Pancreas (tissue), 10 donors: ENCODE data around the gene INTS2. TPM values are rescaled to one million over a fixed set of nuclear protein-coding genes. Genes with fewer than 3 reads are reported as not detected.
"Not testable (repeated sequence)": the region's sequence is repeated elsewhere in the genome, so short reads cannot be mapped to it uniquely, and the experiment has no call there.

ENCODE experiments used
- ATAC-seq, 4 donors: fragments of 200-7000 bp; cut with Tn5 transposase; one replicate each; pipeline versions ENCODE4 v1.8.0 to v1.9.1; 2020; ENCODE audit warnings: mild to moderate bottlenecking in 4 of 4, moderate library complexity in 4 of 4
- DNase-seq, 6 donors: peaks; one replicate each; pipeline ENCODE4 v3.0.0-alpha.2; 2020
- FAIRE-seq: peaks from 2 replicates; lab custom pipeline; 2012; peaks lifted over from hg19 to GRCh38; lab: Jason Lieb, UNC
- H3K27ac ChIP-seq, 4 donors: fragments of 200-600 bp; sonication (generic); 1 replicate in 3 of 4; 2 replicates in 1 of 4; pipeline versions ENCODE4 v1.5.0 to v1.8.0; 2020
- H3K27me3 ChIP-seq, 4 donors: fragments of 200-600 bp; one replicate each; pipeline ENCODE4 v1.8.0; 2021
- H3K36me3 ChIP-seq, 3 donors: fragments of 200-600 bp; sonication (generic) in 1 of 3; one replicate each; pipeline versions ENCODE4 v1.5.0 to v1.8.0; 2020 to 2021
- H3K4me1 ChIP-seq, 3 donors: fragments of 200-600 bp; one replicate each; pipeline ENCODE4 v1.8.0; 2021
- H3K4me3 ChIP-seq, 4 donors: fragments of 200-600 bp; sonication (generic) in 2 of 4; one replicate each; pipeline versions ENCODE4 v1.5.0 to v1.8.0; 2020 to 2021
- H3K9me3 ChIP-seq, 4 donors: fragments of 200-600 bp; one replicate each; pipeline ENCODE4 v1.8.0; 2021
- CTCF ChIP-seq, 4 donors: fragments of 200-600 bp; sonication (generic) in 3 of 4; IDR thresholded peaks; one replicate each; pipeline versions ENCODE4 v1.5.0 to v1.8.0; 2021; ENCODE audit warnings: antibody characterized with exemption in 4 of 4
- WGBS, 2 donors: extraction: QIAGEN DNeasy Blood & Tissue Kit; methylation state at CpG; one replicate each; pipeline ENCODE4 v1.1.7; 2013; 5-methylcytosine and 5-hydroxymethylcytosine counted together
- intact Hi-C, 3 donors: fragments of 100-400 bp; cut with DNase I; formaldehyde crosslinking; loops; one replicate each; pipeline versions ENCODE4 v1.11.1 to v1.14.2; 2022
- polyA plus RNA-seq, 2 donors: library from polyadenylated mRNA; stranded (reverse); fragments of 200-250 nt; gene quantifications; one replicate each; pipeline ENCODE4 v1.2.3, GENCODE V29; 2013
- total RNA-seq, 6 donors: library from RNA; stranded (reverse); fragmentation: NEBNext Ultra II Directional in 4 of 6; extraction: Animal tissue kit (Norgen Biotek cat#: 25700) in 4 of 6; gene quantifications; one replicate each; pipeline versions ENCODE4 v1.2.1 to v1.2.4, GENCODE V29; 2021 to 2023
- donor health status: healthy with polysubstance abuse.
- donor health status: DM: no; HTN: no; CAD: no; lungs with moderate emphysema.
- donor health status: DM: no; HTN: no; CAD: no.
- donor health status: control.
- donor health status: control.
- donor health status: Bipolar disorder and iron deficiency.
- donor health status: DM: yes; HTN: yes; CAD: no.
- donor health status: DM: no; HTN: no; CAD: no.
- donor health status: DM: no; HTN: no; CAD: no.
- donor health status: DM: yes; HTN: yes; CAD: no.

Gene INTS2
- total and polyA plus RNA-seq, 8 donors: 1.5 to 5.2 (median 2.2) TPM

- Histone ChIP-seq H3K4me3 (no peak overlapping the region), H3K9me3 (no peaks in the 10 kb centered on the region), H3K27ac (no peak overlapping the region), H3K36me3 (peaks cover 0 to 12% (median 0%) of the 10 kb centered on the region in 3 donors), H3K27me3 (no peaks in the 10 kb centered on the region), H3K4me1 (no peaks in the 10 kb centered on the region)
- TF ChIP-seq CTCF (IDR thresholded peaks at IDR 0.05): no peak
- ATAC-seq (no peak), FAIRE-seq (no peak), DNase-seq (no peak)
- intact Hi-C loops: no loop called here
- WGBS, 2 donors: 84 to 90% methylated on average over 2 of the region's 2 CpGs
These were observed 30.1 kb downstream of the INTS2 start for GRCh38 chr17:61897548-61898180.

- H3K4me1 ChIP-seq: no peaks in the 10 kb centered on the region
- intact Hi-C loops: no loop called here
- ATAC-seq (no peak), DNase-seq (no peak), FAIRE-seq (no peak)
- no peaks in the 10 kb centered on the region for H3K27me3 ChIP-seq
- 39 to 56% methylated on average over 2 of the region's 2 CpGs for WGBS, 2 donors
- H3K36me3 ChIP-seq: peaks cover 0 to 17% (median 0%) of the 10 kb centered on the region in 3 donors
- H3K27ac ChIP-seq: no peak overlapping the region
- no peaks in the 10 kb centered on the region for H3K9me3 ChIP-seq
- TF ChIP-seq CTCF (IDR thresholded peaks at IDR 0.05): no peak
- no peak overlapping the region for H3K4me3 ChIP-seq
These were observed 32.4 kb downstream of the INTS2 start for GRCh38 chr17:61895391-61895790.

- ATAC-seq: not testable (repeated sequence)
These were observed 33.5 kb downstream of the INTS2 start for GRCh38 chr17:61894310-61894709.

GRCh38 chr17:61887733-61888132 is 40.0 kb downstream of the INTS2 start:
- H3K9me3 ChIP-seq, H3K4me3 ChIP-seq, H3K27me3 ChIP-seq, FAIRE-seq, H3K27ac ChIP-seq, ATAC-seq, intact Hi-C loops, DNase-seq, H3K4me1 ChIP-seq: not testable (repeated sequence)
- H3K36me3 ChIP-seq: peaks cover 0 to 30% (median 0%) of the 10 kb centered on the region in 3 donors
- 92 to 95% methylated on average over 6 of the region's 6 CpGs for WGBS, 2 donors

More at GRCh38 chr17:61894310-61894709, 33.5 kb downstream of the INTS2 start:
- H3K4me1 ChIP-seq, FAIRE-seq, H3K27ac ChIP-seq, H3K4me3 ChIP-seq, H3K27me3 ChIP-seq, intact Hi-C loops, DNase-seq, H3K9me3 ChIP-seq: not testable (repeated sequence)
- peaks cover 0 to 20% (median 0%) of the 10 kb centered on the region in 3 donors for H3K36me3 ChIP-seq
- WGBS, 2 donors: 80 to 84% methylated on average over 5 of the region's 5 CpGs

GRCh38 chr17:61885865-61886264 is 41.9 kb downstream of the INTS2 start:
- H3K9me3 ChIP-seq, intact Hi-C loops, FAIRE-seq, H3K27me3 ChIP-seq, H3K4me1 ChIP-seq, H3K4me3 ChIP-seq, DNase-seq, ATAC-seq, H3K27ac ChIP-seq: not testable (repeated sequence)
- WGBS, 2 donors: 98% methylated on average over 8 of the region's 8 CpGs
- H3K36me3 ChIP-seq: peaks cover 0 to 32% (median 0%) of the 10 kb centered on the region in 3 donors

- intact Hi-C loops: no loop called here
- no peak overlapping the region for H3K27ac ChIP-seq
- ATAC-seq (no peak), DNase-seq (no peak), FAIRE-seq (no peak)
- no peaks in the 10 kb centered on the region for H3K27me3 ChIP-seq
- WGBS, 2 donors: 88 to 92% methylated on average over 3 of the region's 3 CpGs
- H3K9me3 ChIP-seq: no peaks in the 10 kb centered on the region
- peaks cover 0 to 25% (median 0%) of the 10 kb centered on the region in 3 donors for H3K36me3 ChIP-seq
- H3K4me3 ChIP-seq: no peak overlapping the region
- H3K4me1 ChIP-seq: no peaks in the 10 kb centered on the region
- no peak for TF ChIP-seq CTCF (IDR thresholded peaks at IDR 0.05)
These were observed 42.9 kb downstream of the INTS2 start for GRCh38 chr17:61884864-61885263.
